GM12878 (cell line): ENCODE data around the gene RPL22. TPM values are rescaled to one million over a fixed set of nuclear protein-coding genes. Genes with fewer than 3 reads are reported as not detected.

ENCODE experiments used
- NBN ChIP-seq: fragments of 450-650 bp; IDR thresholded peaks from 2 replicates; pipeline ENCODE4 v1.6.1; 2016
- ZZZ3 ChIP-seq: IDR thresholded peaks from 2 replicates; pipeline ENCODE4 v1.6.1; 2011; ENCODE audit warnings: low read depth; ENCODE audit not compliant: control insufficient read depth, insufficient read length
- polyA plus RNA-seq, 11 experiments: library from polyadenylated mRNA; depleted of rRNA in 4 of 11; unstranded in 6 of 11; stranded (reverse) in 5 of 11; fragments of >200 nt; fragmentation: Nextera tagmentation in 4 of 11; fragmentation: Illumina TruSeq in 1 of 11; extraction: Ambion mirVana in 4 of 11; extraction: Trizol in 1 of 11; gene quantifications; 1 replicate in 1 of 11; 2 replicates in 10 of 11; pipeline versions ENCODE4 v1.2.1 to v1.2.3, GENCODE V29; 2011 to 2016; ENCODE audit warnings: inconsistent platforms in 2 of 11, missing spikeins in 2 of 11, low read depth in 1 of 11
- total RNA-seq, 4 experiments: library from RNA; depleted of rRNA in 3 of 4; stranded (reverse); fragments of >200 nt in 3 of 4; fragmentation: Illumina TruSeq in 1 of 4; extraction: Trizol in 1 of 4; gene quantifications; 2 replicates each; pipeline versions ENCODE4 v1.2.1 to v1.2.3, GENCODE V29; 2013 to 2021
- TF ChIP-seq, protein P1 (sequence below): fragments of 450-650 bp; IDR thresholded peaks from 2 replicates; pipeline ENCODE4 v1.6.1; 2017; ENCODE audit warnings: mild to moderate bottlenecking, moderate library complexity
- TF ChIP-seq, protein P2 (sequence below): IDR thresholded peaks from 2 replicates; pipeline ENCODE4 v1.6.1; 2012; ENCODE audit warnings: mild to moderate bottlenecking, low read depth, low read length
- TF ChIP-seq, protein P3 (sequence below): fragments of 150-350 bp; IDR thresholded peaks from 2 replicates; pipeline ENCODE4 v1.6.1; 2016; ENCODE audit warnings: low read depth, low read length

Gene RPL22
- total and polyA plus RNA-seq, 10 of the 15 experiments (the other 5 are each of a cell fraction or from before 2014, with no cell fraction given) = 191 to 560 (median 430) TPM

DNA sequence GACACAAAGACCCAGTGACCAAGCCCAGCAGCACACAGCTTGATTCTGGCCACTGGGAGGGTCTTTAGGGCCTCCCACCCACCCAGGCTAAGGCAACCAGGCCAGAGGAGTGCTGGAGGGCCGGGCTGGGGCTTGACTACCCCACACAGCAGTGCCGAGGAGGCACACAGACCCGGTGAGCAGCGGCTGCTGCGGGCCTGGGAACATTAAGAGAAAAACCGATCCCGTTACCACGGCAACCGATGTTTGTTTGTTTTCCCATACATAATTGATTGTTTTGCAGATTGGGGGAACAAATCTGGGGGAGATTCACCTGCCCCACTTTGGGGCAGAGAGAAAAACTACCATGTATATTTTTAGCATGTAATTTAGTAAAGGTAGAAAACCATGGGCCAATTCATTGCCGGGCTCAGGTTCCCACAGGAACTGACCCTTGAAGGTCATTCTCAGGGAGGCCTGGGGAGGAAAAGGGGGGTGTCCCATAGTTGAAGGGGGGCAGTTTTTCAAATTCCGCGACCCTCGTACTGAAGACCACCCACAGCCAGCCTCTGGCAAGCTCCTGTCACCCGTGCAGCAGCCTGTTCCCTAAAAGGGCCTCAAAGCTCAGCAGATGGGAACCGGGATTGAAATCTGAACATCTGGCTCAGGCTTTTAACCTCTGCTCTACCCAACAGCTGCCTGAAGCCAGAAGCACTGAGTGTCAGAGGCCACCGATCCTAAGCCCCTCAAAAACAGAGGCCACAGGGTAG, 54.6 kb downstream of the RPL22 start (continued):
- TF ChIP-seq ZZZ3 (no peak), NBN (no peak)
- TF ChIP-seq, protein P1, sequence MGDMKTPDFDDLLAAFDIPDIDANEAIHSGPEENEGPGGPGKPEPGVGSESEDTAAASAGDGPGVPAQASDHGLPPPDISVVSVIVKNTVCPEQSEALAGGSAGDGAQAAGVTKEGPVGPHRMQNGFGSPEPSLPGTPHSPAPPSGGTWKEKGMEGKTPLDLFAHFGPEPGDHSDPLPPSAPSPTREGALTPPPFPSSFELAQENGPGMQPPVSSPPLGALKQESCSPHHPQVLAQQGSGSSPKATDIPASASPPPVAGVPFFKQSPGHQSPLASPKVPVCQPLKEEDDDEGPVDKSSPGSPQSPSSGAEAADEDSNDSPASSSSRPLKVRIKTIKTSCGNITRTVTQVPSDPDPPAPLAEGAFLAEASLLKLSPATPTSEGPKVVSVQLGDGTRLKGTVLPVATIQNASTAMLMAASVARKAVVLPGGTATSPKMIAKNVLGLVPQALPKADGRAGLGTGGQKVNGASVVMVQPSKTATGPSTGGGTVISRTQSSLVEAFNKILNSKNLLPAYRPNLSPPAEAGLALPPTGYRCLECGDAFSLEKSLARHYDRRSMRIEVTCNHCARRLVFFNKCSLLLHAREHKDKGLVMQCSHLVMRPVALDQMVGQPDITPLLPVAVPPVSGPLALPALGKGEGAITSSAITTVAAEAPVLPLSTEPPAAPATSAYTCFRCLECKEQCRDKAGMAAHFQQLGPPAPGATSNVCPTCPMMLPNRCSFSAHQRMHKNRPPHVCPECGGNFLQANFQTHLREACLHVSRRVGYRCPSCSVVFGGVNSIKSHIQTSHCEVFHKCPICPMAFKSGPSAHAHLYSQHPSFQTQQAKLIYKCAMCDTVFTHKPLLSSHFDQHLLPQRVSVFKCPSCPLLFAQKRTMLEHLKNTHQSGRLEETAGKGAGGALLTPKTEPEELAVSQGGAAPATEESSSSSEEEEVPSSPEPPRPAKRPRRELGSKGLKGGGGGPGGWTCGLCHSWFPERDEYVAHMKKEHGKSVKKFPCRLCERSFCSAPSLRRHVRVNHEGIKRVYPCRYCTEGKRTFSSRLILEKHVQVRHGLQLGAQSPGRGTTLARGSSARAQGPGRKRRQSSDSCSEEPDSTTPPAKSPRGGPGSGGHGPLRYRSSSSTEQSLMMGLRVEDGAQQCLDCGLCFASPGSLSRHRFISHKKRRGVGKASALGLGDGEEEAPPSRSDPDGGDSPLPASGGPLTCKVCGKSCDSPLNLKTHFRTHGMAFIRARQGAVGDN = no peak
- TF ChIP-seq, protein P2, sequence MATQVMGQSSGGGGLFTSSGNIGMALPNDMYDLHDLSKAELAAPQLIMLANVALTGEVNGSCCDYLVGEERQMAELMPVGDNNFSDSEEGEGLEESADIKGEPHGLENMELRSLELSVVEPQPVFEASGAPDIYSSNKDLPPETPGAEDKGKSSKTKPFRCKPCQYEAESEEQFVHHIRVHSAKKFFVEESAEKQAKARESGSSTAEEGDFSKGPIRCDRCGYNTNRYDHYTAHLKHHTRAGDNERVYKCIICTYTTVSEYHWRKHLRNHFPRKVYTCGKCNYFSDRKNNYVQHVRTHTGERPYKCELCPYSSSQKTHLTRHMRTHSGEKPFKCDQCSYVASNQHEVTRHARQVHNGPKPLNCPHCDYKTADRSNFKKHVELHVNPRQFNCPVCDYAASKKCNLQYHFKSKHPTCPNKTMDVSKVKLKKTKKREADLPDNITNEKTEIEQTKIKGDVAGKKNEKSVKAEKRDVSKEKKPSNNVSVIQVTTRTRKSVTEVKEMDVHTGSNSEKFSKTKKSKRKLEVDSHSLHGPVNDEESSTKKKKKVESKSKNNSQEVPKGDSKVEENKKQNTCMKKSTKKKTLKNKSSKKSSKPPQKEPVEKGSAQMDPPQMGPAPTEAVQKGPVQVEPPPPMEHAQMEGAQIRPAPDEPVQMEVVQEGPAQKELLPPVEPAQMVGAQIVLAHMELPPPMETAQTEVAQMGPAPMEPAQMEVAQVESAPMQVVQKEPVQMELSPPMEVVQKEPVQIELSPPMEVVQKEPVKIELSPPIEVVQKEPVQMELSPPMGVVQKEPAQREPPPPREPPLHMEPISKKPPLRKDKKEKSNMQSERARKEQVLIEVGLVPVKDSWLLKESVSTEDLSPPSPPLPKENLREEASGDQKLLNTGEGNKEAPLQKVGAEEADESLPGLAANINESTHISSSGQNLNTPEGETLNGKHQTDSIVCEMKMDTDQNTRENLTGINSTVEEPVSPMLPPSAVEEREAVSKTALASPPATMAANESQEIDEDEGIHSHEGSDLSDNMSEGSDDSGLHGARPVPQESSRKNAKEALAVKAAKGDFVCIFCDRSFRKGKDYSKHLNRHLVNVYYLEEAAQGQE = no peak
- TF ChIP-seq, protein P3, sequence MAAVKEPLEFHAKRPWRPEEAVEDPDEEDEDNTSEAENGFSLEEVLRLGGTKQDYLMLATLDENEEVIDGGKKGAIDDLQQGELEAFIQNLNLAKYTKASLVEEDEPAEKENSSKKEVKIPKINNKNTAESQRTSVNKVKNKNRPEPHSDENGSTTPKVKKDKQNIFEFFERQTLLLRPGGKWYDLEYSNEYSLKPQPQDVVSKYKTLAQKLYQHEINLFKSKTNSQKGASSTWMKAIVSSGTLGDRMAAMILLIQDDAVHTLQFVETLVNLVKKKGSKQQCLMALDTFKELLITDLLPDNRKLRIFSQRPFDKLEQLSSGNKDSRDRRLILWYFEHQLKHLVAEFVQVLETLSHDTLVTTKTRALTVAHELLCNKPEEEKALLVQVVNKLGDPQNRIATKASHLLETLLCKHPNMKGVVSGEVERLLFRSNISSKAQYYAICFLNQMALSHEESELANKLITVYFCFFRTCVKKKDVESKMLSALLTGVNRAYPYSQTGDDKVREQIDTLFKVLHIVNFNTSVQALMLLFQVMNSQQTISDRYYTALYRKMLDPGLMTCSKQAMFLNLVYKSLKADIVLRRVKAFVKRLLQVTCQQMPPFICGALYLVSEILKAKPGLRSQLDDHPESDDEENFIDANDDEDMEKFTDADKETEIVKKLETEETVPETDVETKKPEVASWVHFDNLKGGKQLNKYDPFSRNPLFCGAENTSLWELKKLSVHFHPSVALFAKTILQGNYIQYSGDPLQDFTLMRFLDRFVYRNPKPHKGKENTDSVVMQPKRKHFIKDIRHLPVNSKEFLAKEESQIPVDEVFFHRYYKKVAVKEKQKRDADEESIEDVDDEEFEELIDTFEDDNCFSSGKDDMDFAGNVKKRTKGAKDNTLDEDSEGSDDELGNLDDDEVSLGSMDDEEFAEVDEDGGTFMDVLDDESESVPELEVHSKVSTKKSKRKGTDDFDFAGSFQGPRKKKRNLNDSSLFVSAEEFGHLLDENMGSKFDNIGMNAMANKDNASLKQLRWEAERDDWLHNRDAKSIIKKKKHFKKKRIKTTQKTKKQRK = no peak
